ENCODE results near the gene FGF14. TPM values are rescaled to one million over a fixed set of nuclear protein-coding genes. Genes with fewer than 3 reads are reported as not detected.

The FGF14 gene
- total RNA-seq, 3 donors from 2014 or later: under 0.01 to 0.29 (median under 0.01) TPM

DNA sequence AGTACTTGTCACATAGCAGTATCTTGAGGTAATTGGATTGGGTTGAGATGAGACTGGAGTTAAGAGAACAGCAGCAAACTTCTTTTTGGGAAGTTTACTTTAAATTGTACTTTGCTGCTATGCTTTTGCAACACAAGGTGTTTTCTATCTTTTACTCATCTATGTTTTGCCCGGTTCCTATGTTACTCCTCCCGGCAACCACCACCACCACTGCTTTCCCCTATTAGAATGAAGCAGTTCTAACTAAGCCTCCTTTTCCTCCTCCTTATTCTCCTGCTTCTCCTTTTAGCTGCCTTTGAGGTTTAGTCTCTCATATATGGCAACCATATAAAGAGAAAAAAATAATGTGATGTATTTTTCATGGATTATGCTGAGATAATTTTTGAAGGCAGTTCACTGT lies 715.8 kb downstream of the FGF14 start:
- TF ChIP-seq POLR2AphosphoS5 (IDR thresholded peaks at IDR 0.05) (no peak), POLR2A (IDR thresholded peaks at IDR 0.05) (no peak)
- TF ChIP-seq, protein P1, sequence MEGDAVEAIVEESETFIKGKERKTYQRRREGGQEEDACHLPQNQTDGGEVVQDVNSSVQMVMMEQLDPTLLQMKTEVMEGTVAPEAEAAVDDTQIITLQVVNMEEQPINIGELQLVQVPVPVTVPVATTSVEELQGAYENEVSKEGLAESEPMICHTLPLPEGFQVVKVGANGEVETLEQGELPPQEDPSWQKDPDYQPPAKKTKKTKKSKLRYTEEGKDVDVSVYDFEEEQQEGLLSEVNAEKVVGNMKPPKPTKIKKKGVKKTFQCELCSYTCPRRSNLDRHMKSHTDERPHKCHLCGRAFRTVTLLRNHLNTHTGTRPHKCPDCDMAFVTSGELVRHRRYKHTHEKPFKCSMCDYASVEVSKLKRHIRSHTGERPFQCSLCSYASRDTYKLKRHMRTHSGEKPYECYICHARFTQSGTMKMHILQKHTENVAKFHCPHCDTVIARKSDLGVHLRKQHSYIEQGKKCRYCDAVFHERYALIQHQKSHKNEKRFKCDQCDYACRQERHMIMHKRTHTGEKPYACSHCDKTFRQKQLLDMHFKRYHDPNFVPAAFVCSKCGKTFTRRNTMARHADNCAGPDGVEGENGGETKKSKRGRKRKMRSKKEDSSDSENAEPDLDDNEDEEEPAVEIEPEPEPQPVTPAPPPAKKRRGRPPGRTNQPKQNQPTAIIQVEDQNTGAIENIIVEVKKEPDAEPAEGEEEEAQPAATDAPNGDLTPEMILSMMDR (IDR thresholded peaks at IDR 0.05): no peak
- Histone ChIP-seq H3K9me3 (no peaks in the 10 kb centered on the region), H3K4me3 (no peak overlapping the region), H3K36me3 (no peaks in the 10 kb centered on the region), H3K27ac (no peak overlapping the region), H3K4me1 (no peaks in the 10 kb centered on the region), H3K27me3 (no peaks in the 10 kb centered on the region)
- intact Hi-C loops (cut with DNase I; ENCODE audit: low total_unique reads): no loop called here
- DNase-seq (ENCODE audit: low spot score in 2 of 2): no peak

DNA sequence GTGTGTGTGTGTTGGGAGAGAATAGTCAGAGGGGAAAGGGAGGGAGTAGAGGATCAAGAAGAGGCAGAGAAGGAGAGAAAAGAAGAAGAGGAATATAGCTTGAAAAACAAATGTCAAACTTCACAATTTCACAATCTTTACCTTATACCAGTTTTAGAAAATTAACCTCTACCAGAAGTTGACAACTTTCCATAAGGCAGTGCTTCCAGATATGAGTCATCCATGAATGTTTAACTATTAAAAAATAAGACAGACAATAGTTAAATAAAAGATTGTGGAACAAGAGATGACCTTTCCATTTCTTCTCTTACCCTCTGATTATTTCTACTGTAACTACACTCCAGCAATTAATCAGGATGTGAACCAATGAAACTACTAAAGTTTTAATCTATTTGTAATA lies 720.0 kb downstream of the FGF14 start:
- Histone ChIP-seq H3K27ac (no peak overlapping the region), H3K36me3 (no peaks in the 10 kb centered on the region), H3K4me3 (no peak overlapping the region), H3K9me3 (no peaks in the 10 kb centered on the region), H3K27me3 (no peaks in the 10 kb centered on the region), H3K4me1 (no peaks in the 10 kb centered on the region)
- DNase-seq (ENCODE audit: low spot score in 2 of 2): no peak
- TF ChIP-seq POLR2AphosphoS5 (IDR thresholded peaks at IDR 0.05): no peak
- TF ChIP-seq, protein P1 (IDR thresholded peaks at IDR 0.05): no peak
- no peak for TF ChIP-seq POLR2A (IDR thresholded peaks at IDR 0.05)
- intact Hi-C loops (cut with DNase I; ENCODE audit: low total_unique reads): no loop called here

DNA sequence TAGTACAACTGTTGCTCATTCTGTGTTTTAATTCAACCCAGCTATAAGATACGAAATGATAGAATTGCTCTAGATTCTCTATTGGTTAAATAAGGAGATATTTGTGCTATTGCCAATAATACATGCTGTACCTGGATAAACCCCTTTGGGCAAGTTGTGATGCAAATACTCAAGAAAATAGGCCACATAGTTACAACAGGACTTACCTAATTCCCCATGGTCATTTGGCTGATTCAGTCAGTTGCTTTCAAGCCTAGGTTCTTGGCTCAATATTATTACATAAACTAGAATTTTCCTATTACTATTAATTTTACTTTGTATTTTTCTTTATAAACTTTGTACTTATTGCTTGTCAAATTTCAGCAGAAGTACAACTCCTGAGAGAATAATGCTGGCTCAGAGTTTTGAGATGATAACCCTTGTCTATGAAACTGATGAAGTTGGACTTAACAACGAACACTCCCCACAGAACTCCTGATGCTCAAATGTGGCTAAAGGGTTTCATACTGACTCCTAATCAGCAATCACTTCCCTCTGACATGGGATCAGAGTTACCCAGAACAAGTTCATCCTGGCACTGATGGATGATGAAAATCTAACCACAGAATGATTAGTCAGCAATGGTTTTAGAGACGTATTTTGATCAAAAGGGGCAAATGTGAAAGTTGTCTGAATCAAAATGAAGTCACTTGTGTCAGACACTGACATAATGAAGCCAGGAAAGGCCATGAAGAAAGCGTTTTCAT lies 728.3 kb downstream of the FGF14 start:
- no peaks in the 10 kb centered on the region for H3K4me1 ChIP-seq
- H3K4me3 ChIP-seq: no peak overlapping the region
- no peak overlapping the region for H3K27ac ChIP-seq
- no peaks in the 10 kb centered on the region for H3K27me3 ChIP-seq
- no peak for DNase-seq (ENCODE audit: low spot score in 2 of 2)
- TF ChIP-seq POLR2AphosphoS5 (IDR thresholded peaks at IDR 0.05) (no peak), POLR2A (IDR thresholded peaks at IDR 0.05) (no peak)
- TF ChIP-seq, protein P1 (IDR thresholded peaks at IDR 0.05): no peak
- intact Hi-C loops (cut with DNase I; ENCODE audit: low total_unique reads): no loop called here
- H3K9me3 ChIP-seq: no peaks in the 10 kb centered on the region
- no peaks in the 10 kb centered on the region for H3K36me3 ChIP-seq

DNA sequence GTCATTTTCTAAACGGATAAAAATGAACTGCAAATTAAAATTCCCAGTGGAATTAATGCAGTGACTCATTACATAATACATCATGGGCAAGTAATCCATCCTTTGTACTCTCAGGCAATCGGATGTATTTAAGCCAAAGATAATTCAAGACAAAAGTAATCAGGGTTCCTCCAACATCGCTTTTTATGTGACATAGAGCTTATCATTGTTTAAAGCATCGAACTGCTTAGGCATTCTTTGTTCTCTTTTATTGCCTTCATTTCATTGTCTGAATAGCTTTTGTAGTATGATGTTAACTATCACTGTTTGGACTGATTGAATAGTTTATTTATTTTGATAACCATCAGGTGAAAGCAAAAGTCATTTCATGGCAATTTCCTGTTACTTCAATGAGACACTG lies 740.0 kb downstream of the FGF14 start:
- H3K27ac ChIP-seq: no peak overlapping the region
- no peak overlapping the region for H3K4me3 ChIP-seq
- H3K4me1 ChIP-seq: no peaks in the 10 kb centered on the region
- no peaks in the 10 kb centered on the region for H3K36me3 ChIP-seq
- DNase-seq (ENCODE audit: low spot score in 2 of 2): no peak
- H3K9me3 ChIP-seq: no peaks in the 10 kb centered on the region
- TF ChIP-seq POLR2A (IDR thresholded peaks at IDR 0.05) (no peak), POLR2AphosphoS5 (IDR thresholded peaks at IDR 0.05) (no peak)
- TF ChIP-seq, protein P1 (IDR thresholded peaks at IDR 0.05): no peak
- intact Hi-C loops (cut with DNase I; ENCODE audit: low total_unique reads): no loop called here
- H3K27me3 ChIP-seq: no peaks in the 10 kb centered on the region

Other genes with a start within 250 kb of the FGF14 start
- gene TPP2, start 194.9 kb upstream of the FGF14 start, total RNA-seq: 10 to 100 TPM; 50.2 to 62.9 (median 51.8) TPM